Activated naive CD4-positive, alpha-beta T cell treated with anti-CD3 and anti-CD28 coated beads for 36 hours (primary cell): ENCODE measurements around the gene CAMK1D. TPM values are rescaled to one million over a fixed set of nuclear protein-coding genes. Genes with fewer than 3 reads are reported as not detected.
"Not testable (repeated sequence)": the region's sequence is repeated elsewhere in the genome, so short reads cannot be mapped to it uniquely, and the experiment has no call there.

Experiments
- CTCF ChIA-PET: fragments of 350-600 bp; sonication (Branson Sonifier 250); formaldehyde crosslinking; loops from one replicate; lab custom pipeline; 2021; ENCODE audit warnings: antibody characterized with exemption; lab: Charles Lee
- DNase-seq: peaks from one replicate; pipeline ENCODE4 v3.0.0-alpha.2; 2020
- H3K27ac Mint-ChIP-seq: one replicate; pipeline ENCODE4 v1.8.0; 2021; ENCODE audit warnings: mild to moderate bottlenecking, mixed read lengths
- H3K27me3 Mint-ChIP-seq: one replicate; pipeline ENCODE4 v1.8.0; 2021; ENCODE audit warnings: low read depth, mixed read lengths
- H3K36me3 Mint-ChIP-seq: one replicate; pipeline ENCODE4 v1.8.0; 2021; ENCODE audit warnings: low read depth, mixed read lengths
- H3K4me1 Mint-ChIP-seq: one replicate; pipeline ENCODE4 v1.8.0; 2021; ENCODE audit warnings: low read depth, mixed read lengths
- H3K4me3 Mint-ChIP-seq: one replicate; pipeline ENCODE4 v1.8.0; 2021; ENCODE audit warnings: mild to moderate bottlenecking, moderate library complexity, mixed read lengths
- H3K9me3 Mint-ChIP-seq: one replicate; pipeline ENCODE4 v1.8.0; 2021; ENCODE audit warnings: mixed read lengths
- intact Hi-C: fragments of 100-400 bp; cut with micrococcal nuclease; formaldehyde crosslinking; loops from one replicate; pipeline ENCODE4 v1.15.1; 2023
- total RNA-seq, 2 experiments: library from RNA; stranded (reverse); gene quantifications; one replicate each; pipeline ENCODE4 v1.2.3, GENCODE V29; 2021

The CAMK1D gene
- total RNA-seq, 2 experiments from 2014 or later: 9.5 to 11.3 TPM

DNA sequence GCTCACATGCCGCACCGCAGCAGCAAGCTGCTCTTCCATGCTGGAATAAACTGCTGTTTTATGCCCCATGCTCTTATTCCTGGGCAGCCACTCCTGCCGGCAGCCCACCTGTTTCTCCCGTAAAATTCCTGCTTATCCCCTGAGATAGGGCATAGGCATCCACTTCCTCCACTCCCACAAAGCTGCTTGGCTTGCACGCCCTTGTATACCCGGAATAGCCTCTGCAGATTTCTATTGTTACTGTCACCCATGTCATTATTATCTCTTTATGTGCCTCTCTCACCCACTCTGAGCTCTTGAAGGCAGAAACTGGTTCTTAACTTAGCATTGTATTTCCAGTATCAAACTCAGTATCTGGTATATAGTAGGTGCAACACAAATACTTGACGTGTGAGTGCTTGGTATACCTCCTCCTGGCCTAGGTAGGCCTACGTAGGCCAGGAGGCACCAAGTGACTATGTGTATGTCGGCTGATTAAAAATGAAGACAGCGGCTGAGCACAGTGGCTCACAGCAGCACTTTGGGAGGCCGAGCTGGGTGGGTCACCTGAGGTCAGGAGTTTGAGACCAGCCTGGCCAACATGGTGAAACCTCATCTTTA, 458.8 kb downstream of the CAMK1D start:
- Mint-ChIP-seq H3K9me3 (no peaks in the 10 kb centered on the region), H3K36me3 (peaks cover 17% of the 10 kb centered on the region), H3K27me3 (no peaks in the 10 kb centered on the region), H3K4me3 (no peak overlapping the region), H3K27ac (no peak overlapping the region), H3K4me1 (no peaks in the 10 kb centered on the region)
- intact Hi-C loops: no loop called here
- DNase-seq: no peak
- CTCF ChIA-PET: no interaction called here

DNA sequence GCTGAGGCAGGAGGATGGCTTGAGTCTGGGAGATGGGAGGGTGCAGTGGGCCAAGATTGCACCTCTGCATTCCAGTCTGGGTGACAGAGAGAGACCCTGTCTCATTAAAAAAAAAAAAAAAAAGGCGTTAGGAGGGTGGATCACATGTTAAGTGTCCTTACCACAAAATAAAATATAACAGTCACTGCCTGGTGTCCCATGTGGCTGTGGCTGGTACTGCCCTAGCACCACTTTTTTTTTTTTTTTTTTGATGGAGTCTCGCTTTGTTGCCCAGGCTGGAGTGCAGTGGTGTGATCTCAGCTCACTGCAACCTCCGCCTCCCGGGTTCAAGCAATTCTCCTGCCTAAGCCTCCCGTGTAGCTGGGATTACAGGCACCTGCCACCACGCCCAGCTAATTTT, 460.7 kb downstream of the CAMK1D start:
- CTCF ChIA-PET, intact Hi-C loops, H3K27ac Mint-ChIP-seq, H3K27me3 Mint-ChIP-seq, H3K4me1 Mint-ChIP-seq, H3K4me3 Mint-ChIP-seq, H3K9me3 Mint-ChIP-seq, DNase-seq: not testable (repeated sequence)
- peaks cover 33% of the 10 kb centered on the region for H3K36me3 Mint-ChIP-seq

DNA sequence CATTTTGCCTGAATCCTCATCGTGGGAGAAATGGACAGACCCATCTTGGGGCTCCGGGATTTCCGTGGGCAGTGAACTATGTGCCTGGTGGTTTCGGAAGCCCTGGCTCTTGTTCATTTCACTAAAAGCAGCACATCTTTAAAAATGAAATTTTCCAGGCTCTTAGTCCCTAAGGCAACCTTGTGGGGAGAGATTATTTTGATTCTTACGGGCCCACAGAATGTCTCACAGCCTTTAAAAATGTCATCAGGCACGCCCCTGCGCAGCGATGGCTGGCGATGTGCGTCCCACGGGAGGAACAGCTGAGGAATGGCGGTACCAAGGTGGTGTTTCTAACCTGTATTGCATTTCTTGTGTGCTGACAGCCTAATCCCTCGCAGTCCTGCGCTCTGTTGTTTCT, 462.5 kb downstream of the CAMK1D start:
- Mint-ChIP-seq H3K36me3 (peaks cover 39% of the 10 kb centered on the region), H3K4me3 (no peak overlapping the region), H3K27me3 (no peaks in the 10 kb centered on the region), H3K9me3 (peaks cover 5% of the 10 kb centered on the region), H3K4me1 (no peaks in the 10 kb centered on the region), H3K27ac (no peak overlapping the region)
- DNase-seq: no peak
- intact Hi-C loops: no loop called here
- CTCF ChIA-PET: interaction anchor here (0.6 kb wide), 1 partner anchor 23 kb away, joined by 3 read pairs; no protein-coding TSS in a partner anchor

DNA sequence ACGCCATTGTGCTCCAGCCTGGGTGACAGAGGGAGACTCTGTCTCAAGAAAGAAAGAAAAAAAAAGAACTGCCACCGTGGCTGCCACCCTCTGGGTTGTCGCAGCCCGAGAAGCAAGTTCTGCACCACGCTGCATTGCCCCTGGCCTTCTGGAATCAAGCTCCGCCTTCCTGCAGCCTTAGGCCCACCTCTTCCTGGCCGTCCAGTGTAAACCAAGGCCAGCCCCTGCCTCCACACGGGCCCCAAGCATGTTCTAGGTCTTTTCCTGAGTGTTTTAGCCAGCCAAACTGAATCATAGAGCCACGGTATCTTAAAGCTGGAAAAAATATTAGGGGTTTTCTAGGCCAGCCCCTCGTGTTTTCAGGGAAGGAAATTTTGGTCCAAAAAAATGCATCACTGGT, 463.2 kb downstream of the CAMK1D start:
- intact Hi-C loops: no loop called here
- no peak overlapping the region for H3K27ac Mint-ChIP-seq
- peaks cover 5% of the 10 kb centered on the region for H3K9me3 Mint-ChIP-seq
- H3K36me3 Mint-ChIP-seq: peaks cover 39% of the 10 kb centered on the region
- H3K4me1 Mint-ChIP-seq: no peaks in the 10 kb centered on the region
- no peaks in the 10 kb centered on the region for H3K27me3 Mint-ChIP-seq
- DNase-seq: no peak
- CTCF ChIA-PET: interaction anchor here (2.3 kb wide), 1 partner anchor 30 kb away, joined by 5 read pairs; no protein-coding TSS in a partner anchor
- H3K4me3 Mint-ChIP-seq: no peak overlapping the region

DNA sequence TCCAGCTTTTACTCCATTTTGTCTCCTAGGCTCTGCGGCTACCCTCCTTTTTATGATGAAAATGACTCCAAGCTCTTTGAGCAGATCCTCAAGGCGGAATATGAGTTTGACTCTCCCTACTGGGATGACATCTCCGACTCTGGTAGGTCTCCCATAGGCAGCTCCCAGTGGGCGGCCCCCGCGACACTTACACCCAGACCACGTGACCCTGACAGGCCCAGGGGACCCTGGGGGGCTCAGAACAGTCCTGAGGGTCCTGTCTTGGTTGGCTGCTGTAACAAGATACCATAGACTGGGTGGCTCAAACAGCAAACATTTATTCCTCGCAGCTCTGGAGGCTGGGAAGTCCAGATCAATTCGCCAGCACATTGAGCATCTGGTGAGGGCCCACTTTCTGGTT, 464.8 kb downstream of the CAMK1D start:
- CTCF ChIA-PET: interaction anchor here (0.6 to 2.3 kb wide), 3 partner anchors 32 to 154 kb away, joined by 3 to 5 read pairs (median 3); no protein-coding TSS in a partner anchor
- H3K36me3 Mint-ChIP-seq: peaks cover 38% of the 10 kb centered on the region
- H3K27me3 Mint-ChIP-seq: no peaks in the 10 kb centered on the region

DNA sequence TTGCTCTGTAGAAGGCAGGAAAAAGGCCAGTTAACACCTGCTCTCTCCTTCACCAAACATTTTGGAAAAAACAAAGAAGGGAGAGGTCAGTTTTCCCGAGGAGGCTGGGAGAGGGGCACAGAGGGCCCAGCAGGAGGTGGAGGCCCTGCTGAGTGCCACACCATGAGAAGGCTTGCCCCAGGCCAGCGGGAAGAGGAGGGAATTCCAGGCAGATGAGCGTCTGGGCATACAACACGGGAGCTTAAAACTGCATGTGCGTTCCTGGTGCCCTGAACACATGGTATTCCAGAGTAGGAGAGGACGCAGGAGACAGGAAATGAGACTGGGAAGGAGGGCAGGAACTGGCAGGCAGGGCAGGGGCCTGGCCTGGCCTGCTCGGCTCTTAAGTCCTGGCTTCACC, 469.7 kb downstream of the CAMK1D start:
- CTCF ChIA-PET: interaction anchor here (0.6 kb wide), 1 partner anchor 107 kb away, joined by 3 read pairs; no protein-coding TSS in a partner anchor
- DNase-seq: no peak
- Mint-ChIP-seq H3K9me3 (no peaks in the 10 kb centered on the region), H3K27ac (no peak overlapping the region), H3K36me3 (peaks cover 19% of the 10 kb centered on the region), H3K27me3 (no peaks in the 10 kb centered on the region), H3K4me3 (no peak overlapping the region), H3K4me1 (no peaks in the 10 kb centered on the region)
- intact Hi-C loops: no loop called here

More for the DNA sequence above, 464.8 kb downstream of the CAMK1D start:
- no peaks in the 10 kb centered on the region for H3K4me1 Mint-ChIP-seq
- no peak for DNase-seq
- H3K4me3 Mint-ChIP-seq: no peak overlapping the region
- peaks cover 5% of the 10 kb centered on the region for H3K9me3 Mint-ChIP-seq
- H3K27ac Mint-ChIP-seq: no peak overlapping the region
- intact Hi-C loops: no loop called here

DNA sequence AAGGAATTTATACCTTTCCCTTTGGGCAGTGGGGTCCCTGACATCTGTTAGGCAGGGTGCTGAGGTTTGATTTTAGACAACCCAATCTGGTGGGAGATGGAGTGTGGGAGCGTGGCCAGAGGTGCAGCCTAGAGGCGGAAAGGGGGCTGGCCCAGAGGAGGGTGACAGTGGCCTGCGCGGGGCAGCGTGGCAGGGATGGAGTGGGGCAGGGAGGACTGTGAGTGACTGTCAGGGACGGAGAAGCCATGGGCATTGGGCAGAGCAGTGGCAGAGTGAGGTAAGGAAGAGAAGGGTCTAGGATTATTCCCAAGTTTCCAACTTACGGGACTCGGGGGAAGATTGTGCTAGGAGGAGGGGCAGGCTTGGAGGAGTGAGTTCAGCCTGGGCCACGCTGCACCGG, 470.3 kb downstream of the CAMK1D start:
- CTCF ChIA-PET: no interaction called here
- Mint-ChIP-seq H3K4me1 (no peaks in the 10 kb centered on the region), H3K4me3 (no peak overlapping the region), H3K27ac (no peak overlapping the region), H3K27me3 (no peaks in the 10 kb centered on the region), H3K36me3 (peaks cover 16% of the 10 kb centered on the region), H3K9me3 (no peaks in the 10 kb centered on the region)
- no peak for DNase-seq
- intact Hi-C loops: no loop called here

DNA sequence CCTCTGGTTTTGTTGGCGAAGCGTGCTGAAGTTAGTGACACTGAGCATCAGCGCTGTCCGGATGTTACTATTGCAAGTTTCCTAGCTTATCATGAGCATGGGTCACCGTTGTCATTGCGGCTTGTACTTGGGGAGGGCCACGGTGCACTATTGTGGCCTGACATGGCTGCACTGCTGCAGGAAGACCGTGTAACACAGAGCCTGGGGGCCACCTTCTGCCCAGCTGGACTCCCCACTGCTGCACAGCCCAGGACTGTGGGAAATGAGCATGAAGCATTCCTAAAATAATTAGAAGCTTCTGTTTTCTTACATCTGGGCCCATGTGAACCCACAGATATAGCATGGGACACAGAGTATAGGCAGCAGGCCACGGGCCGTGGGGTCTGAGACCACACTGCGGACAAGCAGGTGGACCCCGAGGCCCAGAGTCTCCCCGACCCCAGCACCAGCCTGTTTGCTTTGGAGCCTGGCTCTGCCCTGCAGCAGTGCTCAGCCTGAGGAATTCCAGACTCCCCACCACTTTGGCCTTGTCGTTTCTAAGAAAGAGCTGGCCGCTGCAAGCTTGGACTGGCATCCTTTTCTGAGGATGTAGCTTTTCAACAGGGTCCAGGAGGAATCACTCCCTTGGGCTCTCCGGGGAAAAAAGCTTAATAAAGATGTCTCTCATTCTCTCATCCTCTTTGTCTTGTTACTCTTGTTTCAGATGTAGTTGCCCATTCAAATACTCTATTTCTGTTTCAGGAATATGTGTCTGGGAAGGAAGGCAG, 473.0 kb downstream of the CAMK1D start:
- CTCF ChIA-PET: interaction anchor here (1.1 kb wide), 1 partner anchor 40 kb away, joined by 3 read pairs; no protein-coding TSS in a partner anchor
- no peaks in the 10 kb centered on the region for H3K4me1 Mint-ChIP-seq
- peaks cover 12% of the 10 kb centered on the region for H3K36me3 Mint-ChIP-seq
- H3K4me3 Mint-ChIP-seq: no peak overlapping the region
- no peak overlapping the region for H3K27ac Mint-ChIP-seq
- intact Hi-C loops: no loop called here
- H3K27me3 Mint-ChIP-seq: no peaks in the 10 kb centered on the region
- no peak for DNase-seq
- no peaks in the 10 kb centered on the region for H3K9me3 Mint-ChIP-seq

DNA sequence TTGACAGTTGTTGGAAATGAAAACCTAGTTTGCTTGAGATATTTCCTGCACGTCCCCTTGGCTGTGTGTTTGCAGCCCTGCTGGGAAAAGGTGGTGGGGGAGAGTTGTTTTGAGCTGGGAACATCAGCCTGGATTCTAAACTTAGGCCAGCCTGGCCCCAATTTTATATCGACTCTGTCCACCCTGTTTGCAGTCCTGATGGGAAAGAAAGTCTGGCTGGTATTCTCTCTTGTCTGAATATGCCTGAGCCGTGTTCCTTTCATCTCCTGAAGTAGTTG, 473.5 kb downstream of the CAMK1D start:
- H3K9me3 Mint-ChIP-seq: no peaks in the 10 kb centered on the region
- H3K36me3 Mint-ChIP-seq: peaks cover 12% of the 10 kb centered on the region
- H3K27ac Mint-ChIP-seq: no peak overlapping the region
- no peaks in the 10 kb centered on the region for H3K27me3 Mint-ChIP-seq
- CTCF ChIA-PET: interaction anchor here (1.1 kb wide), 1 partner anchor 40 kb away, joined by 3 read pairs; no protein-coding TSS in a partner anchor
- no peaks in the 10 kb centered on the region for H3K4me1 Mint-ChIP-seq
- no peak overlapping the region for H3K4me3 Mint-ChIP-seq
- no peak for DNase-seq
- intact Hi-C loops: no loop called here

DNA sequence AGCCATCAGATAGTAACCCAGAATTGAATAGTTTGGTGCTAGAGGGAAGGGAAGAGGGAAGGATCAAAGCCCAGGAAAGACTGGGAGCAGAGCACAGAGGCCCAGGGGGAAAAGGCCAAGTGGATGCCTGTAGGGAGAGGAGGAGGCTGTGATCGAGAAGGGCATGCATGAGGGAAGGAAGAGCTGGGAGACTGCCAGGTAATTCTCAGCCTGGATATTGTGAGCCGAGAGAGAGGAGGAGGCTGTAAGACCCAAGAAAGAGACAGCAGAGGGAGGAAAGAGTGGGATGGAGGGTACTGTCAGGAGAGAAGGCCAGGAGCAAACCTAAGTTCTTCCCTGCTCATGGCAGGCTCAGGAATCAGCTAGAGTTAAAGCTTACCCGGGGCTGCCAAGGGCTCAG, 474.0 kb downstream of the CAMK1D start:
- Mint-ChIP-seq H3K36me3 (peaks cover 14% of the 10 kb centered on the region), H3K4me1 (no peaks in the 10 kb centered on the region), H3K27ac (no peak overlapping the region), H3K4me3 (no peak overlapping the region), H3K9me3 (no peaks in the 10 kb centered on the region), H3K27me3 (no peaks in the 10 kb centered on the region)
- DNase-seq: no peak
- intact Hi-C loops: no loop called here
- CTCF ChIA-PET: interaction anchor here (0.6 kb wide), 1 partner anchor 26 kb away, joined by 3 read pairs; no protein-coding TSS in a partner anchor

DNA sequence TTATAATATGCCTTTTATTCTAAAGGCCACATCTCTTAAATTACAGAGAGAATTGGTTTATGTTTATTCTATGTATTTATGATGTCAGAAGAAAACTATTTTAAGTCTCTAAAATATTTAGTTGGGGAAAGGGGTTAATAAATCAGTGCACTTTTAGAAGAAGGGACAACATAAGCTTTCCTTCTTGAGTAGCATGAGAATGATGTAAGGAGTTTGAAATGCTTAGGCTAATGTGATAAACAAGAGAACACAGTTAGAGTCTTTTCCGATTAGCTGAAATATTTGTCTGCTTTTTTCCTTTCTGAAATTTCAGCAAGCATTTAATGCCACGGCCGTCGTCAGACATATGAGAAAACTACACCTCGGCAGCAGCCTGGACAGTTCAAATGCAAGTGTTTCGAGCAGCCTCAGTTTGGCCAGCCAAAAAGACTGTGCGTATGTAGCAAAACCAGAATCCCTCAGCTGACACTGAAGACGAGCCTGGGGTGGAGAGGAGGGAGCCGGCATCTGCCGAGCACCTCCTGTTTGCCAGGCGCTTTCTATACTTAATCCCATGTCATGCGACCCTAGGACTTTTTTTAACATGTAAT, 476.0 kb downstream of the CAMK1D start:
- Mint-ChIP-seq H3K4me3 (no peak overlapping the region), H3K27me3 (no peaks in the 10 kb centered on the region), H3K4me1 (no peaks in the 10 kb centered on the region), H3K27ac (no peak overlapping the region), H3K9me3 (no peaks in the 10 kb centered on the region), H3K36me3 (peaks cover 12% of the 10 kb centered on the region)
- intact Hi-C loops: no loop called here
- DNase-seq: no peak
- CTCF ChIA-PET: no interaction called here

DNA sequence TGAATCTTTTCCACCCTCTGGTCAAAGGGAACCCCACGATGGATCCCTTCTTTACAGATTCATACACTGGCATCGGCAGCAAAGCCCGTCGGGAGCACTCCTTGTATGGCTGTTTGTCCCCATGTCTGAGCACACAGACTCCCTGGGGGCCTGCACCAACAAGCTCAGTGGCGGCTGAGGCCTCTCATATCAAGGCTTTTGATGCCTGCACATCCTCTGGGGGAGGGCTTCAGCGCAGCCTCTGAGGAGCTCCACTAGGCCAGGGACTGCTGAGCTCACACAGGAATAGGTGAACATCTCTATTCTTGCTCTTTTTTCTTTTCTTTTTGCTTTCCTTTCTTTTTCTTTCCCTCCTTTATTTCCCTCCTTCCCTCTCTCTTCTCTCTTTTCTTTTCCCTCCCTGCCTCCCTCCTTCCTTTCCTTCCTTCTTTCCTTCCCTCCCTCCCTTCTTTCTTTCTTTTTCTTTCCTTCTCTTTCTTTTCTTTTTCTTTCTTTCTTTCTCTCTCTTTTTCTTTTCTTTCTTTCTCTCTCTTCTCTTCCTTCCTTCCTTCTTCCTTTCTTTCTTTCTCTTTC, 477.5 kb downstream of the CAMK1D start:
- intact Hi-C loops: no loop called here
- peaks cover 12% of the 10 kb centered on the region for H3K36me3 Mint-ChIP-seq

More for the DNA sequence above, 477.5 kb downstream of the CAMK1D start:
- no peak overlapping the region for H3K4me3 Mint-ChIP-seq
- H3K9me3 Mint-ChIP-seq: no peaks in the 10 kb centered on the region
- H3K4me1 Mint-ChIP-seq: no peaks in the 10 kb centered on the region
- CTCF ChIA-PET: no interaction called here
- no peak overlapping the region for H3K27ac Mint-ChIP-seq
- no peaks in the 10 kb centered on the region for H3K27me3 Mint-ChIP-seq
- no peak for DNase-seq
